NCI-H2171 (cell line): ENCODE data around the gene TCF4.
A peak's percentile ranks its signal among the peaks of the same experiment; 100 is the strongest.

Experiments
- DNase-seq: peaks from one replicate; lab custom pipeline; 2025; lab: John Stamatoyannopoulos, UW

The TCF4 gene

DNA sequence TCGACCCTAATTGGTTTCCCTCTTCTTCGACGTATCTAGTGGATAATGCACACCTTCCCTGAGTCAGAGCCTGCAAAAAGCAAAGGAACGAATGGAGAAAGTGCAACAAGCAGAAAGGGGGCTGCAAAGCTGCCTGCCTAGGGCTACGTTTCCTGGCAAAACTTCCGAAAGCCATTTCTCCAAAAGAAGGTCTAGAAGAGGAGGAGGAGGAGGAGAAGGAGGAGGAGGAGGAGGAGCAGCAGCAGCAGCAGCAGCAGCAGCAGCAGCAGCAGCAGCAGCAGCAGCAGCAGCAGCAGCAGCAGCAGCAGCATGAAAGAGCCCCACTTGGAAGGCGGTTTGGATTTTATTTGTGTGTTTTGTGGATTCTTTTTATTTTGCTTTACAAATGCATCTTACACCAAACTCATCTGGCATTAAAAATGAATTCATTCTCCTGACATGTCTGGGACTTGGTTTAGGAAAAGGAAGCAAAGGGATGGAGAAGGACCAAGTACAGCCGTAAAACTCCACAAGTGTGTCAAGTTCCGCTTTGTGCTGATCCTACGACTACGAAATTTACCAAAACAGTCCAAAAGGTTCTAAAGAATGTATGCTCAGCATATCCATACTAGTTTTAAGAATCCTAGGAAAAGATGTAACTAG lies 2.0 kb downstream of the TCF4 start:
- no peak for DNase-seq

DNA sequence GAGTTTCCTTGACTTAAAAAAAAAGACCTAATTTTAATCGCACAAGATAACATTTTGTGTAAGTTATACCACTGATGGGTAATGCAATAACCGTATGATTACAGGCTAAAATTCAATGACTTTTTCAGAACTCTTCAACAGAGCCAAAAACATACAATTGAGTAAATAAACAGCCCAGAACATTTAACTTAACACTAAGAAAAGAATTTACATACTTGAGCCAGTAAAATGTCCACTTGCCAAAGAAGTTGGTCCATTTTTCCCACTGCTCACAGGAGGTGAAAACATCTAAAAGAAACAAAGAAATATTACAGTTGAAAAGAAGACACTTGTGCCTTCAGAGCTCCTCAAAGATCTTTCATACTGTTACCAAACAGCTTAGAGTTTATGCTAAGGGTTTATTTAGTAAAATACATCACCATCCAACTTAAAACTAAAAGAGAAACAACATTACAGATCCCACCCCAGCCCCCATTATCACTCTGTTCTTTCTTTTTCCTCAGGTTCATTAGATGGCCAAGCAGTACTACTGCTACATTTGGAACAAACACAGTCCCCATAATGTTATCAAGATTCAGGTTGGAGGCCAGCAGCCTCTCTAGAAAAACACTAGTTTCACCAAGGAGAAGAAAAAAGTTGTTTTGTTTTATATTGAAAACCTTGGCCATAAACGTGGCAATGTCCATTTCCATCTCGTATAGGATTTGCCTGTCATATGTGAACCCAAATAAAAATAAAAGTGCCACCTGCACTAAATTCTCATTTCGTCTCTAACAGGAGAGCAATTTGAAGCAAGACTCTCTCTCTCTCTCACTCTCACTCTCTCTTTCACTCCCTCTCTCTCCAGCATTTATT lies 2.7 kb downstream of the TCF4 start:
- no peak for DNase-seq

DNA sequence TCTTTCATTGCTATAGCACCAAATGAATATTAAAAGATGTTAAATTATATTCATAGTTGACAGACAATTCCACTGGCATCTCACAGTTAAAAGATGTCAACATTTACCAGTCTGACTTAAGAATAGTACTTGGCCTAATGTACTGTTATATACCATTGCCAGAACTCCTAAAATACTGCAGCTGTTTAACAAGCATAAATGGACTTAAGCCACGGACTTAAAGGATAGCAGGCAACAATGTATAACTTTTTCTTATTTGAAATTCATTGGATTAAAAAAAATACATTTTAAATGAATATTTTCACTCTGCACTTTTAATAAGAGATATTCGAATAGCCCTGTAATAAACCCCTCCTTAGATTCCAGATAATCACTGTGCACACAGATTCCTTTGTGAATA lies 3.8 kb downstream of the TCF4 start:
- DNase-seq, result no peak

DNA sequence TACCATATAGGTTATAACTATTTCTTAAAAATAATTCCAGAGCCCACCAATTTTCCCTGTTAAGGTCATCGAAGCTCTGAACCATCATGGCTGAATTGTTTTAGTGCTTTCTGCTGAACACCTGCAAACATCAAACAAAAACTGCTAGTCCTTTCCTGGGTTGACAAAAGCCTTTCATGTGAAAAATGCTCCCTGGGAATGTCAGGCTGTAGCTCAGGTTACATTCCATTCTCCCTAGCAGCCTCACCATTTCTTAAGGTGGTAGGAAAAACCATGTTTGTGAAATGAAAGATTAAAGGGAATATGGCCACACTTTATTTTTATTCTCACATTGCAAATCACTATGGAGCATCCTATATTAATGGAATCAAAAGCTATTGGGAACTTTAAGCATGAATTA lies 5.7 kb downstream of the TCF4 start:
- DNase-seq, result peak; percentile 17

DNA sequence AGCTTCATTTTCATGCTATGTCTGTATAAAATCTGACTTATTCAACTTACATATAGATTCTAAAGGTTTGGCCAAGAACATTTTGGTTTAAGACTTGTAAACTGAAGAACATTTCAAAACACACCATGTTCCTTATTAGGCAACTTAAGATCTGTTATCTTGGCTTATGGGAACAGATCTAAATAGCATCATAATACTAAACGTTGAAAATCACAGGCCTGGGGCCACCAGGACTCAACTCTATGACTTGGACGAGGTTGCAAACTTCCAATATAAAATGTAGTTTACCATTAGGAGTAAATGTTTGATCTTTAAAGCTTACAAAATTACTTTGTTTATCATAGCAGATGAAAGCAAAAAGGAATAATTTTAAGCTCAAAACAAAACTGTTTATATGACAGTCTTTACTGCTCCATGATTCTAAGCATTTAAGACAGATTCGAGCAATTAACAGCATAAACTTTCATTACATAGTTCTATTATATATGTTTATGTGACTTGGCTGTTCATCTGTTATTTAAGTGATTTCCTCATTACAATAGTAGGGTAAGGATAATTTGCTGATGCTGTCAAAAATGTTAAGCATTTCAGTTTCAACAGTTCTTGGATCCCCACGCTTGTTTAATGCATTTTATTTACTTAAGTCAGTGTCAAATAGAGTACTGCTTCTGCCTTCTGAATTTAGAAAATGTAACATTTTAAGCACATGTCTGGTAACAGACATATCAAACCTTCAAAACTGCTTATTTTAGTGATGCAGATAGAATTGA lies 8.3 kb downstream of the TCF4 start:
- no peak for DNase-seq

DNA sequence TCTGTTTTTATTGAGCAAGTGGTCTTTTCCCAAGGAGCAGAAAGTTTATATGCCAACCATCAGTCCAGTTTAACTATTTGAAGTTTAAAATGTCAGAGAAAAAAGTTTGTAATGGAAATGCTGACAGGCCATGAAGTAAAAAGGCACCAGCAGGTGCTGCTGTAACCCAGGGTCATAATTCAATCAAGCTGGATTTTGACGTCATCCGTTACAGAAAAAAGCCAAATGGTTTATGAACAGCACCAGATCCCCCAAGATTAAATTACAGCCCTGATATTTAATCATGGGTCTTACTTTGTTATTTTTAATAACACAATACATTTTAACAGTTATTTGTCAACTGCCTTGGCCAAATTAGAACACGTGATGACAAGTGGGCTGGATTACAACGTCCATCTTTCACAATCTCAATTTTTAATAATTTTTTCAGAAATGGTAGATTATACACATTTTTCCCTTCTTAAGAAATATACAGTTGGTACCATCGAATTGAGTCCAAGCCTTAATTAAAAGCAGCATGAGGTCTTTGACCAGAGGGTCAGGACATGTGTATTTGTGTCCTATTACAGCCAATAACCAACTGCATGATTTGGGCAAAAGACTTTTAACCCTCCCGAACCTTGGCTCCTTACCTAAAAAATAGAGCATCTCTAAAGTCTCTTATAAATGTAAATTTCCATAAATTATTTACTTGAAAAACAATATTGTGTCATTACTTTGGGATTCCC lies 10.0 kb downstream of the TCF4 start:
- DNase-seq, result no peak

DNA sequence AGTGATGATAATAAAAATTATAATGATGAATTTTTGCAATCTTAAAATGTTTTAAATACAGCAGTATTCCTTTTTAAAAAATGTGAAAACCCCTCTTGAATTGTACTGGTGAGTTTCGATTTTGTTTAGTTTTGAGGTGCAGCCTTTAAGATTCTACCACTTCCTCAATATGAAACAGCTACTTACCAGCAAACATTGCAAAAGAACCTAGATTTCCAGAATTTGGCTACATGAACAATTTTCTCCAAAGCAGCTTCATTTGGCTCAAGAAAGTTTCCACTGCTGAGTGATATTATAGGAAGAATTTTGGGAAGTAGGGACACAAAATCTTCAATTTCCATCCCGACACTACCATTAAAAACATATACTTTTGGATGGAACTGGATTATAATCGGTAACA lies 12.0 kb downstream of the TCF4 start:
- no peak for DNase-seq

DNA sequence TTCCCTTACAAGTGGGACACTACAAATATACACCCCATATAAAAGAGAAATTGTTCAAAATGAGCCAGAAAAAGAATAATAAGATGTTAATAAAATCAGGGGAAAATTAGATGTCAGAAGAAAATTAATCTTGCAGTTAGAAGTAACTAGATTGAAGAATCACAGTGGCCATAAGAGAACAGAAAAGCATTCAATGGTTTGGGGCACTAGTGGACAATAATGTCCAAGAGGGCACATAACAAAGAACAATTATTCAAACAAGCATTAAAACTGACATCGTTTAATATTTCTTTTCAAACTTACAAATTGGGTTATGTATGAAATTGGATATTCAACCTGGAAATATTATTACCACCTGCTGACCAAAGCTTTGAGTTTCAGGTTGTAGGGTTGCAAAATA lies 12.9 kb downstream of the TCF4 start:
- DNase-seq, result no peak

DNA sequence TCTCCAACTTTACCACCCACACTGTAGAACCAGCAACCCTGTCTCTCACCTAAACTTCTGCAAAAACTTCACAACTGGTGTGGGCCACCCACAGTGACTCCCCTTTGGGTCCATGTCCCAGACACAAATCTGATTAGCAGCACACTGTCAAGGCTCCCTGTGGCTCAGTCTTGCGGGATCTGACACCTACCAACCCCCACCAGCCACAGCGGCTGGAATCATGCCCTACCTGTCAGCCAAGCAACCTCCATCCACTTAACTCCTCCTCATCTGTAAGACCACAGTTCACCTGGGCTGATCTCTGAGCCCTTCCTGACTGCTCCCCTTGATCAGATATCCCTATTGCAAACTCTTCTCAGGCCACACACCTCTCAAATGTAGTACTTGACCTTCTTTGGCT lies 14.6 kb downstream of the TCF4 start:
- DNase-seq, result no peak

DNA sequence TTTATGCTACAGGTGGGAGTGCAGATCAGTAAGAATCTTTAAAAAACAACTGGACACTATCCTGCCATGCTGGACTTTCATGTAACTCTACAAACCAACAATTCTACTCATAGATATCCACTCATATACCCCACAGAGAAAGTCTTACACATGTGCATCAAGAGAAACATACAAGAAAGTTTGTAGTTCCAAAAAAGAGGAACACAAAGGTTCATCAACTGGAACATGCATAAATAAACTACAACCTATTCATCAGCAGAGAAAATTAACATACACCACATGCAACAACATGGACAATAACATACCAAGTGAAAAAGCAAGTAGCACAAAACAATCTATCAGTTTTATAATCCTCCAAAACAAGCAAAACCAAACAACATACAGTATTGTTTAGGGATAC lies 17.0 kb downstream of the TCF4 start:
- no peak for DNase-seq

DNA sequence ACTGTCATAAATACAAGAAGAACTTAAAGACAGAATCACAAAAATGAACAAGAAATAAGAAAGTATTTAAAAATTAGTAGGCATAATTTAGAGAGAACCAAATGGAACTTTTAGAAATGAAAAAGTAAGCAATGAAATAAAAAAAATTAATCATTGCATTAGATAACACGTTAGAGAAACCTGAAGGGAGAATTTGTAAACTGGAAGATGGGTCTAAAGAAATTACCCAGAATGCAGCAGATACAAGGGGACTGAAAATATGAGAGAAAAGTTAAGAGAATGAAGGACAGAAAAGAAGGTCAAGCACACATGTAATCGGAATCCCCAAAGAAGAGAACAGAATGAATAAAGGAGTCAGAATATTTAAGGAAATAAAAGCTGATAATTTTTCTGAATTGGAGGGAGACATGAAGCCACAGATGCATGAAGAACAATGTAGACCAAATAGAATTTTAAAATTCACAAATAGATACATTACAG lies 21.5 kb downstream of the TCF4 start:
- DNase-seq, result no peak

DNA sequence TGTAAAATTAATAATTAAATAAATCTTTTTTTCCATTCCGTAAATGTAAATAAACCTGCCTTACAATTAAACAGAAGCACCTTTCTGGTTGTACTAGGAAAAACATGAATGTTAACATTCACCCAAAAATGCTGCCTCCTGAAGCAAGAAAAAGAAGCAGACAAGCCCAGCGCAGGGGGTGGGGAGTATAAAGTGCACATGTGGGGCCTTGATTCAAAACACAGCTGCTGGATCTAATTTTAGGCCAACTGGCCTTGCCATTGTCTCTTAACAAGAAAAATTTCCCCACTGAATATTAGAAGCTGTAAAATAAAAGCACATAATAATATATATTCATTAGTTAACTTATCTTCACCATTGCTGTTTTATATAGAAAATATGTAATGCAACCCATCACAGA lies 28.3 kb downstream of the TCF4 start:
- no peak for DNase-seq

DNA sequence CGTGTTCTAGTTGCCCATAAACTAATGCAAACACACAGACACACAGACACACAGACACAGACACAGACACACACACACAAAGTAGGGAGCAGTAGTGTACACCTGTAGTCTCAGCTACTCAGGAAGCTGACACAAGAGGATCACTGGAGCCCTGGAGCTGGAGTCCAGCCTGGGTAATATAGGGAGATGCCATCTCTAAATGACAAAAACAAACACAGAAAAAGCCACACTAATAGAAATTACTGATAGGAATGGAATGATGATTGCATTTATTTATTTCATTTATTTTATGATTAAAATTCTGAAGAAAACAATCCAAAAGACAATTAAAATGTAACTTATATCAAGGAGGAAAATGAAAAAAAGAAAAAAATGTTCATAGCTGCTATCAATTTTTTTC lies 30.8 kb downstream of the TCF4 start:
- no peak for DNase-seq

DNA sequence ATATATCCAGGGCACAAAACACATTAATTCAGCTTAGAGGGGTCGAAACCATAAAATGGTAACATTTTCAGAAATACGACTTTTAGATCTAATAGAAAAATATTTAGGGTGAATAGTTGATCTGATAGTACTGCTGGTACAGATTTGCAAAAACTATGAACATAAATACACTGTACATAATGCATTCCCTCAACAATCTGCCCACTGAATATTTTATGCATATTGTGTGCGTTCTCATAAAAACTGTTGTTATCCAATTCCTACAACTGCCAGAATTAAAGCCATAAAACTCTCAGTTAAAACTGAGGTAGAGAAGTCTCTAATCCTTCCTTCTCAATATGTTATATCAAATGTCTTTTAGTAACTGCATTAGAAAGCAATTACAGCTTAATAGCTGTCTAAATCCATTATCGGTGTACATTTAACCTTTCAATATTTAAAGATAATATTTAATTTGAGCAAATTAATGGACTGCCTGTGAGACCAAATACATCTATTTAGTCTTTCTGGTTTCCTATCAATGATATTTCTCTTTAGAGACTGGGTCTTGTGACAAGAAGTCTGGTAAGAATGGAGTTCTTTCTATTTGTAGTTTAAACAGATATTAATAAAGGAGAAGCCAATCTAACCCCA lies 32.5 kb downstream of the TCF4 start:
- no peak for DNase-seq

DNA sequence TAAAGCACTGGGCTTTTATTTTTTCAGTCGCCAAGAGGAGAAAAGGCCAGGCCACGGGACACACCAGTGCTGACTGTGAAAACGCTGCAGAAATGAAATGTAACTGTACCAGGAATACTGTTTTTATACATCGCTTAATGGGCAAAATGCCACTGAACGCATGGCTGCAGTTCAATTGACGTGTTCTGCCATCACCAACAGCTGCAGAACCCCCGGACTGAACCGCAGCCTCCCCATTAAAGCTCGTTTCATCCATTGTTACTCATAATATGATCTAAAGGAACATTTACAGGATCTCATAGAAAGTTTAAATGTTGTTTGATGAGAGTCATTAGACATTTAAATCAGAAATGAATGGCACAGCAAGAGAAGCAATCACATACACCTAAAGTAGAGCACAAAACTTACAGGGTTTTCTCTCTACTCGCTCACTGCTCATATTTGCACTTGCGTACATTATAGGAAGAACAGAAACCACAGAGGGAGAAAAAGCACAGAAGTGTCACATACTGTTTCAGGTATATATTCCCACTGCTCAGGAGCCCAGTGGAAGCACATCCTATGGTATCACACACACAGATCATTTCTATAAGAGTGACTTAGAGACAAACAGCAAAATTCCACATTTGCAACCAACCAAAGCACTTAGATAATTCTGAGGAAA lies 35.3 kb downstream of the TCF4 start:
- no peak for DNase-seq

DNA sequence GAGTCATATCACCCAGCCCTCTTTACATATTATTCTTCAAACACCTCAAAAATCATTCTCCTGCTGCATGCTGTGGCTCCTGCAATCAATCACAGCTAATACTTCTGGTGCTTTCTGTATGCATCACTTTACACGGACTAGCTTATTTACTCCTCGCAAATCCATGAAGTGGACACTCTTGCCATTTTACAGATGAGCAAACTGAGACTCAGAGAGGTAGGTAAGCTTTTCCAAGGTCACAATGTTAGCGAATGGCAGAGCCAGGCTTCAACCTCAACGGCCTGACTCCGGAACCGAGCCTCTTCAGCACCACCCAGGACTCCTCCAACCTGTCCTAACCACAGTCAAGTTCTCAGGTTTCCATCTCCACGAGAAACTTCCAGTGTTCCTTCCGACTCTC lies 36.8 kb downstream of the TCF4 start:
- no peak for DNase-seq

DNA sequence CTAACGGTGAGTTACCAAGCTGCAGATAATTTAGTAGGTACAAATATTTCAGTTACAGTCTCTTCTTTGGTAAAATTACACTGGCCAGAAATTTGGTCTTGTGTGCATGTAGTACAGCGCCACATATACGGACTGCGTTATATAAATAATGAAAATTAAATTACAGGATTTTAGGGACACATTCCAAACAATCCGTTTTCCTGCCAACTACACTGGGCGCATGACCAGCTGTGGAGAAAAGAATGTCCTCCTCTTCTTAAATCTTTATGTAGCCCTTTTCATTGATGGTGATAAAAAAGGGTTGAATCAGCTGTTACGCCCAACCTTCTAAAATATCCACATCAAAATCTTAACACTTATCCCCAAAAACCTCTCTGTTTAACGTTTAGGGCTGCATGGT lies 37.5 kb downstream of the TCF4 start:
- DNase-seq, result no peak

DNA sequence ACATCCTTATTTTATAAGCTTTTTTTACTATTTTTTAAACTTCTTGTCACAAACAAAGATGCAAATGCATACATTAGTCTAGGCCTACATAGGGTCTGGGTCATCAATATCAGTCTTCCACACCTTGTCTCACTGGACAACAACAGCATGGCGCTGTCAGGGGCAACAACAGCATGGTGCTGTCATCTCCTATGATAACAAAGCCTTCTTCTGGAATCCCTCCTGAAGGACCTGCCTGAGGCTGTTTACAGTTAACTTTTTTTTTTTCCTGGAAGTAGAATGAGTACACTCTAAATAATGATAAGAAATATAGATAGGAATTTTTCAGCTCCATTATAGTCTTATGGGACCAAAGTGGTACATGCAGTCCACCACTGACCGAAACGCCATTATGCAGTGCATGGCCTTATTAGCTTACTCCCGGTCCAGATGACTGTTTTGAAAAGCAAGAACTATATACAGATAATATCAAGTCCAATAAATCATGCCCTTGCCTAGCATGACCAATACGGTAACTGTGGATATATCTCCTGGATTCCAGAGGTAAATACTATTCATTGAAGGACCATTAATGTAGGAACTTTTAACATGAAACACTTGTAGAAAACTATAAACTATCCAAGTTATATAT lies 38.4 kb downstream of the TCF4 start:
- no peak for DNase-seq

DNA sequence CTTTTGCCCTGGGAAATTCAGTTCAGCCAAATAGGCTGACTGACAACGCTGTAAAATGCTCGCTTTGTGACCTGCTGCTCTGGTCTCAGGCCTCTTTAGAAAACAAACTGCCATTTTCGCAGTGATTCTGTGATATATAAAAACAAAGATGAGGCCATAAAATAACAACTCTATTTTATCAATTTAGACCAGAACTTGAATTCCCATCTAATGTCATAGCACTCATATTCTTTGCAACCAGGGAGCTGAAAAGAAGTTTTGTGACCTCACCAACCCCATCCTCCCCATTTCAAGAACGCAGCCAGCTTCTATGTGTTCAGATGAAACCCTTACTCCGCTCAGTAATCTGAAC lies 40.3 kb downstream of the TCF4 start:
- DNase-seq, result no peak

DNA sequence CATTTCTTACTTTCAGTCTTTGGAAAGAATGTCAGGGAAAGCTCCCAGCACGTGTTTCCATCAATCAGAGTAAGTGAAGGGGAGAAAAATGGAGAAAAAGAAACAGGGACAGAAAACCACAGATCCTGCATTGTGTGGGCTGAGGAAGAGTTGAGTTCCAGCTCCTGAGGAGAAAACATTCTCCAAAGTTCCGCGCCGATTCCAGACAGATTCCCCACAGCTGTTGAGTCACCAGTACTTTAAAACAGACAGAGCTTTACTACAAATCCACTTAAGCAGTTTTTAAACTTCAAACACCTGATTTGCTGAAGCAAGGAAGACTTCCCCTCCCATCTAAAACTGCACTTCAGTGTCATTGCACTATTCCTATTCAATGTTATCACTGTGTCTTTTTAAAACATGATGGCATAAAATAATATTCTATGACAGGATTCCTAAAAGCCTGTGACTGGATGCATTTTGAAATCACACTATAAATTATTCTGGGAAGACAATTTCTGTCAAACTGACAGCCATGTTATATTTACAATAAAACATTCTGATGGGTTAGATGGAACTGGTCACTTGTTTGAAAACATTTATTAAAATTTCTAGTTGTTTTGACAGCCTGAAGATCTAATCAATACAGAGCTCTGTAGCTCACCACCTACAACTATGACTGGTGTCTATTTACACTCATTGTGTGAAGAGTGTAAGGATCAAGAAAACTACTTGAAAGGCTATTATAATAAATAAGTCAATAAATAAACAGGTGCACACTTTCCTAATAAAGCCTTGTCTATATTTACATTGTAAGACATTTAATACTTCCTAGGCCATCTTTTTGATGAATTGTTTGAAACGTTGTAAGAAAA lies 40.9 kb downstream of the TCF4 start:
- no peak for DNase-seq
